ENCODE measurements around the gene KRTAP13-2. TPM values are rescaled to one million over a fixed set of nuclear protein-coding genes. Genes with fewer than 3 reads are reported as not detected.

Gene KRTAP13-2
- total and polyA plus RNA-seq, 3 experiments from 2014 or later = not detected

DNA sequence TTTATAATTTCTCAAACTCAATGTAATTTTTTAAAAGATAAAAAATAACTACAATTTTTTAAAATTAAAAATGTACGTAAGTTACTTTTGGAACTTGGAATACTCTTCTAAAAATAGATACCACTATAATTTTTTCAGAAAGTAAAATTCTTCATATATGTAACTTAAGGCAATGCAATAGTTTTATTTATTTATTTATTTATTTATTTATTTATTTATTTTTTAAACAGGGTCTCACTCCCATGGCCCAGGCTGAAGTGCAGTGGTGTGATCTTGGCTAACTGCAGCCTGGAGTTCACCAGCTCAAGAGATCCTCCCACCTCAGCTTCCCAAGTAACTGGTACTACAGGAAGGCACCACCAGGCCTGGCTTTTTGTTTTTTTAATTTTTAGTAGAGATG, 20.5 kb downstream of the KRTAP13-2 start:
- Histone ChIP-seq H3K9me3 (ENCODE audit: low read length) (no peaks in the 10 kb centered on the region), H3K4me3 (ENCODE audit: low read length) (no peak overlapping the region), H3K27ac (ENCODE audit: low read depth, low read length) (no peak overlapping the region), H3K4me1 (ENCODE audit: insufficient read depth, low read length) (no peaks in the 10 kb centered on the region), H3K36me3 (ENCODE audit: insufficient read depth, low read length) (no peaks in the 10 kb centered on the region), H3K27me3 (ENCODE audit: insufficient read depth, low read length, poor library complexity, severe bottlenecking) (no peaks in the 10 kb centered on the region)
- DNase-seq = no peak
- no peak overlapping the region for H3K4me3 Mint-ChIP-seq
- H3K27me3 Mint-ChIP-seq = no peaks in the 10 kb centered on the region
- H3K9me3 Mint-ChIP-seq = peaks cover 0 to 4% (median 0%) of the 10 kb centered on the region in 5 donors
- H3K4me1 Mint-ChIP-seq = no peaks in the 10 kb centered on the region
- no peak overlapping the region for H3K27ac Mint-ChIP-seq
- CTCF ChIA-PET = no interaction called here
- POLR2A ChIA-PET = no interaction called here
- peaks cover 0 to 2% (median 0%) of the 10 kb centered on the region in 3 donors for H3K36me3 Mint-ChIP-seq

GRCh38 chr21:30349572-30349971, 22.5 kb downstream of the KRTAP13-2 start:
- H3K27me3 ChIP-seq (ENCODE audit: insufficient read depth, low read length, poor library complexity, severe bottlenecking) = no peaks in the 10 kb centered on the region
- H3K36me3 ChIP-seq (ENCODE audit: insufficient read depth, low read length) = no peaks in the 10 kb centered on the region
- Mint-ChIP-seq H3K27me3 (no peaks in the 10 kb centered on the region), H3K36me3 (peaks cover 0 to 2% (median 0%) of the 10 kb centered on the region in 3 donors), H3K27ac (no peak overlapping the region), H3K4me3 (no peak overlapping the region), H3K4me1 (no peaks in the 10 kb centered on the region), H3K9me3 (peaks cover 0 to 4% (median 2%) of the 10 kb centered on the region in 5 donors)
- ChIA-PET POLR2A (no interaction called here), CTCF (no interaction called here)
- no peak overlapping the region for H3K27ac ChIP-seq (ENCODE audit: low read depth, low read length)
- no peaks in the 10 kb centered on the region for H3K9me3 ChIP-seq (ENCODE audit: low read length)
- H3K4me1 ChIP-seq (ENCODE audit: insufficient read depth, low read length) = no peaks in the 10 kb centered on the region
- H3K4me3 ChIP-seq (ENCODE audit: low read length) = no peak overlapping the region
- no peak for DNase-seq

DNA sequence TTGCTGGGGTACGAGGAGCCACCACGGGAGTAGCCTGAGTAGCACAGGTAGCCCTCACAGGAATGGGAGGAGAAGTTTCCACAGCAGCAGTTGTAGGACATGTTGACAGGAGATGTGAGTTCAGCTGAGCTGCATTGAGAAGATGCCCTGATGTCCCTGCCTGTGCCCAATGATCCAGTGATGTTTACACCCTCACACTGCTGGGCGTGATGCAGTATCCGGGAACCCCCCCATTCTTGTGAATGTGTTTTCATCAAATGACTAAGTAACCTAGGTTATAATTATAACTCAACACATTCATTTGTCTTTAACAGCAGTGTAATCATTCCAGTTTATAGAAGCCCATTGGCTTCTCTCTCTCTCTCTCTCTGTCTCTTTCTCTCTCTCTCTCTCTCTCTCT, 23.6 kb downstream of the KRTAP13-2 start, which contains the start of gene KRTAP23-1:
Gene KRTAP23-1, minus strand, starts transcription at position 101 of the 400 bp plus-strand sequence. Its CDS starts 0 bp downstream, at position 101.
- DNase-seq = no peak
- Histone ChIP-seq H3K4me3 (ENCODE audit: low read length) (no peak within 1 kb of the TSS), H3K9me3 (ENCODE audit: low read length) (no peaks in the 10 kb centered on the region), H3K27ac (ENCODE audit: low read depth, low read length) (no peak within 1 kb of the TSS), H3K36me3 (ENCODE audit: insufficient read depth, low read length) (no peaks in the 10 kb centered on the region), H3K27me3 (ENCODE audit: insufficient read depth, low read length, poor library complexity, severe bottlenecking) (no peaks in the 10 kb centered on the region), H3K4me1 (ENCODE audit: insufficient read depth, low read length) (no peaks in the 10 kb centered on the region)
- POLR2A ChIA-PET = no interaction called here
- Mint-ChIP-seq H3K36me3 (peaks cover 0 to 2% (median 0%) of the 10 kb centered on the region in 3 donors), H3K27me3 (no peaks in the 10 kb centered on the region), H3K4me1 (no peaks in the 10 kb centered on the region), H3K9me3 (peaks cover 0 to 7% (median 2%) of the 10 kb centered on the region in 5 donors), H3K4me3 (no peak within 1 kb of the TSS), H3K27ac (no peak within 1 kb of the TSS)
- CTCF ChIA-PET = interaction anchor here (1.0 kb wide), 1 partner anchor 89 kb away, joined by 3 read pairs; no protein-coding TSS in a partner anchor

DNA sequence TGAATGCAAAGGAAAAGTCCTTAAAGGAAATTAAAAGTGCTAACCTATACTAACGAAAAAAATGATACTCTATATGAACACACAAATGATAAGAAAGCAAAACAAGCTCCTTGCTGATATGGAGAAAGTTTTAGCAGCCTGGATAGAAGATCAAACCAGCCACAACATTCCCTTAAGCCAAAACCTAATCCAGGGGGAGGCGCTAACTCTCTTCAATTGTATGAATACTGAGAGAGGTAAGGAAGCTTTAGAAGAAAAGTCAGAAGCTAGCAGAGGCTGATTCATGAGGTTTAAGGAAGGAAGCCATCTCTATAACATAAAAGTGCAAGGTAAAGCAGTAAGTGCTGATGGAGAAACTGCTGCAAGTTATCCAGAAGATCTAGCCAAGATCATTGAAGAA, 27.1 kb downstream of the KRTAP13-2 start:
- Mint-ChIP-seq H3K4me1 (no peaks in the 10 kb centered on the region), H3K27me3 (no peaks in the 10 kb centered on the region), H3K9me3 (peaks cover 0 to 7% (median 2%) of the 10 kb centered on the region in 5 donors), H3K36me3 (peaks cover 0 to 2% (median 0%) of the 10 kb centered on the region in 3 donors), H3K27ac (no peak overlapping the region), H3K4me3 (no peak overlapping the region)
- H3K9me3 ChIP-seq (ENCODE audit: low read length) = no peaks in the 10 kb centered on the region
- H3K4me3 ChIP-seq (ENCODE audit: low read length) = no peak overlapping the region
- H3K27me3 ChIP-seq (ENCODE audit: insufficient read depth, low read length, poor library complexity, severe bottlenecking) = no peaks in the 10 kb centered on the region
- ChIA-PET POLR2A (no interaction called here), CTCF (no interaction called here)
- H3K36me3 ChIP-seq (ENCODE audit: insufficient read depth, low read length) = no peaks in the 10 kb centered on the region
- H3K4me1 ChIP-seq (ENCODE audit: insufficient read depth, low read length) = no peaks in the 10 kb centered on the region
- no peak for DNase-seq
- no peak overlapping the region for H3K27ac ChIP-seq (ENCODE audit: low read depth, low read length)

- POLR2A ChIA-PET = no interaction called here
- H3K4me3 ChIP-seq (ENCODE audit: low read length) = no peak overlapping the region
- H3K27ac Mint-ChIP-seq = no peak overlapping the region
- peaks cover 0 to 7% (median 3%) of the 10 kb centered on the region in 5 donors for H3K9me3 Mint-ChIP-seq
- no peaks in the 10 kb centered on the region for H3K36me3 ChIP-seq (ENCODE audit: insufficient read depth, low read length)
- H3K27me3 ChIP-seq (ENCODE audit: insufficient read depth, low read length, poor library complexity, severe bottlenecking) = no peaks in the 10 kb centered on the region
- DNase-seq = peak in 1 of 5 donors; percentile 5
- no peak overlapping the region for H3K4me3 Mint-ChIP-seq
- no peaks in the 10 kb centered on the region for H3K36me3 Mint-ChIP-seq
- peaks cover 0 to 1% of the 10 kb centered on the region in 2 donors for H3K27me3 Mint-ChIP-seq
- CTCF ChIA-PET = no interaction called here
- H3K9me3 ChIP-seq (ENCODE audit: low read length) = no peaks in the 10 kb centered on the region
- H3K27ac ChIP-seq (ENCODE audit: low read depth, low read length) = no peak overlapping the region
- no peaks in the 10 kb centered on the region for H3K4me1 ChIP-seq (ENCODE audit: insufficient read depth, low read length)
- H3K4me1 Mint-ChIP-seq = no peaks in the 10 kb centered on the region
Measured at GRCh38 chr21:30340714-30341573, 31.1 kb downstream of the KRTAP13-2 start.

GRCh38 chr21:30338717-30339116, 33.4 kb downstream of the KRTAP13-2 start:
- Mint-ChIP-seq H3K27ac (no peak overlapping the region), H3K4me3 (no peak overlapping the region), H3K9me3 (peaks cover 0 to 4% (median 2%) of the 10 kb centered on the region in 5 donors), H3K36me3 (no peaks in the 10 kb centered on the region), H3K4me1 (no peaks in the 10 kb centered on the region), H3K27me3 (peaks cover 0 to 1% of the 10 kb centered on the region in 2 donors)
- H3K27me3 ChIP-seq (ENCODE audit: insufficient read depth, low read length, poor library complexity, severe bottlenecking) = no peaks in the 10 kb centered on the region
- no peaks in the 10 kb centered on the region for H3K36me3 ChIP-seq (ENCODE audit: insufficient read depth, low read length)
- no peak for DNase-seq
- ChIA-PET CTCF (no interaction called here), POLR2A (no interaction called here)
- H3K9me3 ChIP-seq (ENCODE audit: low read length) = no peaks in the 10 kb centered on the region
- no peak overlapping the region for H3K4me3 ChIP-seq (ENCODE audit: low read length)
- H3K27ac ChIP-seq (ENCODE audit: low read depth, low read length) = no peak overlapping the region
- H3K4me1 ChIP-seq (ENCODE audit: insufficient read depth, low read length) = no peaks in the 10 kb centered on the region

DNA sequence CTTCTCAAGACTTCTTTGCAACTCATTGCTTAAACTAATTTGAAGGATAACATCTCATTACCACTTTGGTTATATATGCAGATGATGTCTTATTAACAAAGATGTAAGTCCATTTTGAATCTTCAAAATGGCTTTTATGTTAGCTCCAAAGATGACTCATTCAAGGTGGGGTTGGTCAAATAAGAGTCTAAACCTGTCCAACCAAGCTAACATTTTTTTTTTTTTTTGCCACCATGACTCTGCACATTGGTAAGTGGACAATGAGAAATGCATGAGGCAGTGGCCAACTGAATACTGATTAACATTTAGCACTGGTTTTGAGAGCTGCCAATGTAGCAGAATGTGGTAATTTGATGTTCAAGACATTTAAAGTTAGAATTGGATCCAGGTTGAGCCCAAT, 34.3 kb downstream of the KRTAP13-2 start:
- ChIA-PET CTCF (no interaction called here), POLR2A (interaction anchor here (0.6 kb wide), 1 partner anchor 96 kb away, joined by 3 read pairs; no protein-coding TSS in a partner anchor)
- Histone ChIP-seq H3K27me3 (ENCODE audit: insufficient read depth, low read length, poor library complexity, severe bottlenecking) (no peaks in the 10 kb centered on the region), H3K27ac (ENCODE audit: low read depth, low read length) (no peak overlapping the region), H3K9me3 (ENCODE audit: low read length) (no peaks in the 10 kb centered on the region), H3K4me1 (ENCODE audit: insufficient read depth, low read length) (no peaks in the 10 kb centered on the region), H3K4me3 (ENCODE audit: low read length) (no peak overlapping the region), H3K36me3 (ENCODE audit: insufficient read depth, low read length) (no peaks in the 10 kb centered on the region)
- Mint-ChIP-seq H3K27ac (no peak overlapping the region), H3K4me1 (no peaks in the 10 kb centered on the region), H3K4me3 (no peak overlapping the region), H3K36me3 (no peaks in the 10 kb centered on the region), H3K9me3 (peaks cover 0 to 4% (median 2%) of the 10 kb centered on the region in 5 donors), H3K27me3 (peaks cover 0 to 1% of the 10 kb centered on the region in 2 donors)
- DNase-seq = no peak

GRCh38 chr21:30337276-30337744, 34.8 kb downstream of the KRTAP13-2 start, which contains the start of gene KRTAP27-1:
TSS of gene KRTAP27-1 (minus strand) at chr21:30337694. CDS start at chr21:30337668, 26 bp downstream.
- Mint-ChIP-seq H3K4me1 (no peaks in the 10 kb centered on the region), H3K27me3 (peaks cover 0 to 1% of the 10 kb centered on the region in 2 donors), H3K36me3 (no peaks in the 10 kb centered on the region), H3K9me3 (peaks cover 0 to 4% (median 2%) of the 10 kb centered on the region in 5 donors), H3K27ac (no peak within 1 kb of the TSS), H3K4me3 (no peak within 1 kb of the TSS)
- Histone ChIP-seq H3K4me1 (ENCODE audit: insufficient read depth, low read length) (no peaks in the 10 kb centered on the region), H3K27ac (ENCODE audit: low read depth, low read length) (no peak within 1 kb of the TSS), H3K4me3 (ENCODE audit: low read length) (no peak within 1 kb of the TSS), H3K36me3 (ENCODE audit: insufficient read depth, low read length) (no peaks in the 10 kb centered on the region), H3K9me3 (ENCODE audit: low read length) (no peaks in the 10 kb centered on the region), H3K27me3 (ENCODE audit: insufficient read depth, low read length, poor library complexity, severe bottlenecking) (no peaks in the 10 kb centered on the region)
- DNase-seq = no peak
- CTCF ChIA-PET = no interaction called here
- POLR2A ChIA-PET = interaction anchor here (0.6 kb wide), 1 partner anchor 97 kb away, joined by 3 read pairs; no protein-coding TSS in a partner anchor

Data from CD8-positive, alpha-beta memory T cell (primary cell).